ENCODE measurements around the gene ANKLE2. TPM values are rescaled to one million over a fixed set of nuclear protein-coding genes. Genes with fewer than 3 reads are reported as not detected.
"Not testable (repeated sequence)": the region's sequence is repeated elsewhere in the genome, so short reads cannot be mapped to it uniquely, and the experiment has no call there.

Gene ANKLE2
- total RNA-seq = 100 to 1,000 TPM in 1 of 2 experiments, 10 to 100 TPM in 1; 95.7 to 101 TPM

- Mint-ChIP-seq H3K4me1 (ENCODE audit: low read depth) (peaks cover 34% of the 10 kb centered on the region), H3K36me3 (ENCODE audit: low read depth) (peaks cover 36% of the 10 kb centered on the region), H3K9me3 (ENCODE audit: insufficient read depth) (no peaks in the 10 kb centered on the region), H3K27me3 (ENCODE audit: low read depth) (no peaks in the 10 kb centered on the region), H3K4me3 (peak within 1 kb of the TSS; percentile 86), H3K27ac (peak within 1 kb of the TSS; percentile 93)
- ChIA-PET POLR2A (interaction anchor here (0.7 to 1.3 kb wide), 4 partner anchors 17 to 147 kb away, joined by 3 to 5 read pairs (median 3); no protein-coding TSS in a partner anchor), CTCF (interaction anchor here (0.6 kb wide), 1 partner anchor 105 kb away, joined by 3 read pairs; no protein-coding TSS in a partner anchor)
- ATAC-seq = peak; percentile 50
- peak; percentile 83 for DNase-seq
Observed at GRCh38 chr12:132761032-132761920, at the start of gene ANKLE2. Gene ANKLE2, minus strand, starts transcription at chr12:132761832. Its CDS starts 34 bp downstream, at chr12:132761798.

DNA sequence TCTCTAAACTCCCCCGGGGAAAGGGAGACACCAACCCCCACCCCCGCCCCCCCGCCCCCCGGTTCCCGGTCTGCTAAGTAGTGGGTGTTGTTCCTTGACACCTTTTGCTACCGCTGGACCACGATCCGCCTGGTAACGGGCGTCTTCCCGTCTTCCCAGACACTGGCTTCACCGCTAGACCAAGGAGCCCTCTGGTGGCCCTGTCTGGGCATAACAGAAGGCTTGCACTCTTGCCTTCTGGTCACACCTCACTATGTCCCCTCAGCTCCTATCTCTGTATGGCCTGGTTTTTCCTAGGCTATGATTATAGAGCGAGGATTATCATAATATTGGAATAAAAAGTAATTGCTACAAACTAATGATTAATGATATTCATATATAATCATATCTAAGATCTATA lies 47.8 kb upstream of the ANKLE2 start:
- POLR2A ChIA-PET; H3K9me3 Mint-ChIP-seq (ENCODE audit: insufficient read depth); H3K27me3 Mint-ChIP-seq (ENCODE audit: low read depth); ATAC-seq; H3K4me3 Mint-ChIP-seq; H3K27ac Mint-ChIP-seq: not testable (repeated sequence)
- Mint-ChIP-seq H3K36me3 (ENCODE audit: low read depth) (peaks cover 74% of the 10 kb centered on the region), H3K4me1 (ENCODE audit: low read depth) (peaks cover 44% of the 10 kb centered on the region)
- CTCF ChIA-PET = interaction anchor here (2.0 kb wide), 1 partner anchor 24 kb away, joined by 5 read pairs; no protein-coding TSS in a partner anchor
- peak; percentile 49 for DNase-seq

GRCh38 chr12:132807295-132808092 lies 45.9 kb upstream of the ANKLE2 start:
- H3K36me3 Mint-ChIP-seq (ENCODE audit: low read depth) = peaks cover 75% of the 10 kb centered on the region
- no peak overlapping the region for H3K27ac Mint-ChIP-seq
- POLR2A ChIA-PET = interaction anchor here (0.6 kb wide), 1 partner anchor 9 kb away, joined by 3 read pairs; no protein-coding TSS in a partner anchor
- peaks cover 29% of the 10 kb centered on the region for H3K4me1 Mint-ChIP-seq (ENCODE audit: low read depth)
- H3K9me3 Mint-ChIP-seq (ENCODE audit: insufficient read depth) = no peaks in the 10 kb centered on the region
- no peaks in the 10 kb centered on the region for H3K27me3 Mint-ChIP-seq (ENCODE audit: low read depth)
- CTCF ChIA-PET = interaction anchor here (1.1 to 1.7 kb wide), 2 partner anchors 22 to 40 kb away, joined by 3 to 5 read pairs; partner anchors contain the start of gene GOLGA3
- no peak for ATAC-seq
- H3K4me3 Mint-ChIP-seq = no peak overlapping the region
- DNase-seq = no peak

DNA sequence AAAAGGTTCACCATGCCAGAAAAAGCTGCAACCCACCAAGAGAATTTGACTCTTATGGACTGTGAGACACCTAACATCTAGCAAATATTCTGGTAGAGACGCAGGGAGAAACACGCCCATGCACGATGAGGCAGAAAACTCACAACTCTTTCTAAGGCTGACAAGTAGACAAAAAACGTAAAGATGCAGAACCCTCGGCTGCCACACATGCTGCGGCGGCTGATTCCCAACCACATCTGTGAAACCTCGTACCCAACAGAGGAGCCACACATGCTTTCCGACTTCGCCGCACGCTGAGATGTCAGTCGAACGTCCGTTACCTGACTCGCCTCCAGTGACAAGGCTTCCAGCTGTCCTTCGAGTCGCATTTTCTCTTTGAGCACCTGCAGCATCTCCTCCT lies 45.2 kb upstream of the ANKLE2 start:
- no peaks in the 10 kb centered on the region for H3K27me3 Mint-ChIP-seq (ENCODE audit: low read depth)
- peaks cover 69% of the 10 kb centered on the region for H3K36me3 Mint-ChIP-seq (ENCODE audit: low read depth)
- H3K4me1 Mint-ChIP-seq (ENCODE audit: low read depth) = peaks cover 25% of the 10 kb centered on the region
- H3K27ac Mint-ChIP-seq = no peak overlapping the region
- H3K4me3 Mint-ChIP-seq = no peak overlapping the region
- ChIA-PET POLR2A (interaction anchor here (0.6 kb wide), 1 partner anchor 8 kb away, joined by 3 read pairs; no protein-coding TSS in a partner anchor), CTCF (interaction anchor here (1.1 to 1.7 kb wide), 2 partner anchors 22 to 39 kb away, joined by 3 to 5 read pairs; partner anchors contain the start of gene GOLGA3)
- no peak for DNase-seq
- no peaks in the 10 kb centered on the region for H3K9me3 Mint-ChIP-seq (ENCODE audit: insufficient read depth)
- ATAC-seq = no peak

DNA sequence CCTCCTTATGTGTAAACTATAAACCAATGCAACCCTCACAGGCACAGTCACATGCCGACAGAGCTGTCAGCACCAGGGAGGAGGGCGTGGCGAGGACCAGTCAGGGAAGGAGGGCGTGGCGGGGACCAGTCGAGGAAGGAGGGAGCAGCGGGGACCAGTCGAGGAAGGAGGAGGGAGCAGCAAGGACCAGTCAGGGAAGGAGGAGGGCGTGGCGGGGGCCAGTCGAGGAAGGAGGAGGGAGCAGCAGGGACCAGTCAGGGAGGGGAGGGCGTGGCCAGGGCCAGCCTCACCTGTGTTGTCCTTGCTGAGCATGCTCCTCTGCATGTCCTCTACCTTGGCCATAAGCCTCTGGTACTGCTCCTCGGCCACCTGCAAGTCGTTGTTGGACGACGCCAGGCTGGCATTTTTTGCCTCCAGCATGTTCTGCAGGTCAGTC lies 42.8 kb upstream of the ANKLE2 start:
- Mint-ChIP-seq H3K27me3 (ENCODE audit: low read depth) (no peaks in the 10 kb centered on the region), H3K27ac (no peak overlapping the region), H3K36me3 (ENCODE audit: low read depth) (peaks cover 70% of the 10 kb centered on the region), H3K9me3 (ENCODE audit: insufficient read depth) (no peaks in the 10 kb centered on the region), H3K4me1 (ENCODE audit: low read depth) (peaks cover 18% of the 10 kb centered on the region), H3K4me3 (no peak overlapping the region)
- DNase-seq (no peak), ATAC-seq (no peak)
- ChIA-PET POLR2A (no interaction called here), CTCF (no interaction called here)

- Mint-ChIP-seq H3K36me3 (ENCODE audit: low read depth) (peaks cover 66% of the 10 kb centered on the region), H3K27ac (no peak overlapping the region), H3K27me3 (ENCODE audit: low read depth) (no peaks in the 10 kb centered on the region), H3K4me1 (ENCODE audit: low read depth) (peaks cover 18% of the 10 kb centered on the region), H3K9me3 (ENCODE audit: insufficient read depth) (no peaks in the 10 kb centered on the region), H3K4me3 (no peak overlapping the region)
- ChIA-PET CTCF (no interaction called here), POLR2A (no interaction called here)
- DNase-seq (no peak), ATAC-seq (no peak)
Observed at GRCh38 chr12:132803888-132804287, 42.3 kb upstream of the ANKLE2 start.

DNA sequence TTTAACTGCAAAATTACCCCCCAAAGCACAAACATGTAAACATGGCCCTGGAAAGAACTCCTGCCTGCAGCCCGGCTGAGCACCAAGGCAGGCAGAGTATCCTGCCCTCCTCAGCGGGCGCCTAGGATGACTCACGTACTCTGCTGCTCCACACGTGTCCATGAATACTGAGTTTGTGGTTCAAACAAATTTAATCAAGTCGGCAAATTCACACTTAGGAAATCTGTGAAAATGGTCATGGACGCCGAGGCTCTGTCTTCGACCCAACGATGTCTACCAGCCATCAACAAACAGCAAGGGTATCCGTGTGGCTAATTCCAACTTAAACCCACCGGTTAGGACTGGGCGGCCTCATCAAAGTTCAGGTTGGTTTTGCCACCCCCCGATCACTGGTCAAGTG lies 41.5 kb upstream of the ANKLE2 start:
- Mint-ChIP-seq H3K27me3 (ENCODE audit: low read depth) (no peaks in the 10 kb centered on the region), H3K4me1 (ENCODE audit: low read depth) (peaks cover 18% of the 10 kb centered on the region), H3K4me3 (no peak overlapping the region), H3K27ac (no peak overlapping the region), H3K36me3 (ENCODE audit: low read depth) (peaks cover 60% of the 10 kb centered on the region), H3K9me3 (ENCODE audit: insufficient read depth) (no peaks in the 10 kb centered on the region)
- DNase-seq = no peak
- ATAC-seq = no peak
- ChIA-PET POLR2A (no interaction called here), CTCF (no interaction called here)

- DNase-seq (no peak), ATAC-seq (no peak)
- Mint-ChIP-seq H3K27ac (no peak overlapping the region), H3K4me1 (ENCODE audit: low read depth) (peaks cover 9% of the 10 kb centered on the region), H3K9me3 (ENCODE audit: insufficient read depth) (no peaks in the 10 kb centered on the region), H3K27me3 (ENCODE audit: low read depth) (no peaks in the 10 kb centered on the region), H3K4me3 (no peak overlapping the region), H3K36me3 (ENCODE audit: low read depth) (peaks cover 59% of the 10 kb centered on the region)
- POLR2A ChIA-PET = no interaction called here
- CTCF ChIA-PET = interaction anchor here (1.1 kb wide), 1 partner anchor 33 kb away, joined by 3 read pairs; no protein-coding TSS in a partner anchor
Observed at GRCh38 chr12:132801741-132802140, 40.1 kb upstream of the ANKLE2 start.

GRCh38 chr12:132798836-132799235 lies 37.2 kb upstream of the ANKLE2 start:
- no peak overlapping the region for H3K4me3 Mint-ChIP-seq
- POLR2A ChIA-PET = interaction anchor here (0.6 kb wide), 1 partner anchor 8 kb away, joined by 3 read pairs; no protein-coding TSS in a partner anchor
- H3K27ac Mint-ChIP-seq = no peak overlapping the region
- H3K27me3 Mint-ChIP-seq (ENCODE audit: low read depth) = no peaks in the 10 kb centered on the region
- peaks cover 59% of the 10 kb centered on the region for H3K36me3 Mint-ChIP-seq (ENCODE audit: low read depth)
- CTCF ChIA-PET = no interaction called here
- no peaks in the 10 kb centered on the region for H3K4me1 Mint-ChIP-seq (ENCODE audit: low read depth)
- ATAC-seq = no peak
- DNase-seq = no peak
- H3K9me3 Mint-ChIP-seq (ENCODE audit: insufficient read depth) = no peaks in the 10 kb centered on the region

DNA sequence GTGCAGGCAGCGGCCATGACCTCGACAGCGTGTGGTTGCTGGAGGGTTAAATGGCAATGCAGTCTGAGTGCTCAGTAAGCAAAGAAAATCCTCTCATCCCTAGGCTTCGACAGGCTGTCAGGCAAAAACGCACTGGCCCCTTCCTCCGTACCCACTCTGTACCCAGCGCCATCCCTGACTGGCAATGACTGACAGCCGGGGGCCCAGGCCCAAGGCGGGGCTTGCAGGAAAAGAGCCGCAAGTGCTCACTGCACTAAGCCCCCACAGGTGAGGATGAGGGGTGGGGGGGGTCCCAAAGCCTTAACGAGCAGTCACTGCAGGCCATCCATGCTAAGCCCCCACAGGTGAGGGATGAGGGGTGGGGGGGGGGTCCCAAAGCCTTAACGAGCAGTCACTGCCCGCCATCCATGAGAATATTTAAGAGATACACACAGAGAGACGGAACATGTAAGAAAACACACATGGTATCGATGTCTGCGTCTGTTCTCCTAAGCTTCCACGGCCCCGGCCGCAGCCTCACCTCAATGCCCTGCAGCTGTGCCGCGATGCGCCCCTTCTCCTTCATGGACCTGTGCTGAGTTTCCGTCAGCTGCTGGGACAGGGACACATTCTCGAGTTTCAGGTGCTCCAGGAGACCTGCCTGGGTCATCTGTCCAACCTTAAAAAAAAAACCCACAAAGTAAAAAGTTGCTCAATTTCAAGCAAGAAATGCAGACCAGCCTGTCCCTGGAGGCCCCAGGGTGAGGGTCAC lies 36.4 kb upstream of the ANKLE2 start:
- Mint-ChIP-seq H3K4me1 (ENCODE audit: low read depth) (no peaks in the 10 kb centered on the region), H3K36me3 (ENCODE audit: low read depth) (peaks cover 53% of the 10 kb centered on the region), H3K4me3 (no peak overlapping the region), H3K27ac (no peak overlapping the region), H3K9me3 (ENCODE audit: insufficient read depth) (no peaks in the 10 kb centered on the region), H3K27me3 (ENCODE audit: low read depth) (no peaks in the 10 kb centered on the region)
- DNase-seq (no peak), ATAC-seq (no peak)
- POLR2A ChIA-PET = no interaction called here
- CTCF ChIA-PET = no interaction called here

DNA sequence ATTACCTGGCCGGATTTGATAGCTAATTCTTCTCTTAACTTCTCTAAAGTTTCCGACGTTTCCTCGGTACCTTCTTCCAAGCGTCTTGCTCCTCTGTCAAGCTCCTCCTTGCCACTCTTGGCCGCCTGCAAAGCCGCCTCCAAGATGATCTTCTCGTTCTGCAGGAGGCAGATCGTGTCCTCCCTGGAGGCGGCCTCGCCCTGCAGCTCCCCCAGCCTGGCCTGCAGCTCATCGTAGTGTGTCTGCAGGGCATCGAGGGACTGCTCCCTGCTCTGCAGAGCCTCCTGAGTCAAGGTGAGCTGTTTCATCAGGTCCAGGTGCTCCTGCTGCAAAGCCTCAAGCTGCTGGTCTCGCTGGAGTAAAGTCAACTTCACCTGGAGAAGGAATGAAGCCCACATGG lies 34.2 kb upstream of the ANKLE2 start:
- Mint-ChIP-seq H3K9me3 (ENCODE audit: insufficient read depth) (no peaks in the 10 kb centered on the region), H3K27me3 (ENCODE audit: low read depth) (no peaks in the 10 kb centered on the region), H3K4me1 (ENCODE audit: low read depth) (no peaks in the 10 kb centered on the region), H3K4me3 (no peak overlapping the region), H3K27ac (no peak overlapping the region), H3K36me3 (ENCODE audit: low read depth) (peaks cover 54% of the 10 kb centered on the region)
- POLR2A ChIA-PET = interaction anchor here (1.1 kb wide), 1 partner anchor 33 kb away, joined by 3 read pairs; no protein-coding TSS in a partner anchor
- CTCF ChIA-PET = no interaction called here
- ATAC-seq = no peak
- DNase-seq = no peak
